ENCODE data around the gene EED. TPM values are rescaled to one million over a fixed set of nuclear protein-coding genes. Genes with fewer than 3 reads are reported as not detected.
"Not testable (repeated sequence)": the region's sequence is repeated elsewhere in the genome, so short reads cannot be mapped to it uniquely, and the experiment has no call there.

Gene EED
- total RNA-seq, 1 experiment from 2014 or later = 24.4 TPM

- Mint-ChIP-seq H3K27me3 (ENCODE audit: unreplicated experiment) (no peaks in the 10 kb centered on the region), H3K27ac (ENCODE audit: unreplicated experiment) (no peak overlapping the region), H3K4me3 (ENCODE audit: low read depth, unreplicated experiment) (no peak overlapping the region), H3K36me3 (ENCODE audit: insufficient read depth, unreplicated experiment) (no peaks in the 10 kb centered on the region), H3K9me3 (ENCODE audit: low read depth, unreplicated experiment) (no peaks in the 10 kb centered on the region), H3K4me1 (ENCODE audit: low read depth, unreplicated experiment) (peaks cover 8% of the 10 kb centered on the region)
- no peak for TF ChIP-seq CTCF (IDR thresholded peaks at IDR 0.05; ENCODE audit: unreplicated experiment)
- intact Hi-C loops (cut with micrococcal nuclease; ENCODE audit: unreplicated experiment) = no loop called here
- CTCF ChIA-PET = interaction anchor here (0.5 kb wide), 1 partner anchor 194 kb away, joined by 3 read pairs; no protein-coding TSS in a partner anchor
- BruUV-seq (replicated peaks) = no TSS peak
- no peak for DNase-seq
These were observed 16.1 kb upstream of the EED start for GRCh38 chr11:86228269-86229038.

- H3K36me3 Mint-ChIP-seq (ENCODE audit: insufficient read depth, unreplicated experiment); DNase-seq; intact Hi-C loops (cut with micrococcal nuclease; ENCODE audit: unreplicated experiment); H3K9me3 Mint-ChIP-seq (ENCODE audit: low read depth, unreplicated experiment); H3K4me3 Mint-ChIP-seq (ENCODE audit: low read depth, unreplicated experiment); BruUV-seq (replicated peaks); H3K27ac Mint-ChIP-seq (ENCODE audit: unreplicated experiment); H3K27me3 Mint-ChIP-seq (ENCODE audit: unreplicated experiment); H3K4me1 Mint-ChIP-seq (ENCODE audit: low read depth, unreplicated experiment): not testable (repeated sequence)
- CTCF ChIA-PET = interaction anchor here (0.5 kb wide), 1 partner anchor 195 kb away, joined by 3 read pairs; no protein-coding TSS in a partner anchor
These were observed 15.6 kb upstream of the EED start for GRCh38 chr11:86229039-86229330.

GRCh38 chr11:86230179-86230804 is 14.3 kb upstream of the EED start:
- no peaks in the 10 kb centered on the region for H3K27me3 Mint-ChIP-seq (ENCODE audit: unreplicated experiment)
- no peaks in the 10 kb centered on the region for H3K36me3 Mint-ChIP-seq (ENCODE audit: insufficient read depth, unreplicated experiment)
- no TSS peak for BruUV-seq (replicated peaks)
- TF ChIP-seq CTCF (IDR thresholded peaks at IDR 0.05; ENCODE audit: unreplicated experiment) = no peak
- intact Hi-C loops (cut with micrococcal nuclease; ENCODE audit: unreplicated experiment) = no loop called here
- peaks cover 8% of the 10 kb centered on the region for H3K4me1 Mint-ChIP-seq (ENCODE audit: low read depth, unreplicated experiment)
- H3K27ac Mint-ChIP-seq (ENCODE audit: unreplicated experiment) = no peak overlapping the region
- DNase-seq = peak; percentile 33
- no peaks in the 10 kb centered on the region for H3K9me3 Mint-ChIP-seq (ENCODE audit: low read depth, unreplicated experiment)
- H3K4me3 Mint-ChIP-seq (ENCODE audit: low read depth, unreplicated experiment) = no peak overlapping the region
- CTCF ChIA-PET = interaction anchor here (0.7 kb wide), 1 partner anchor 15 kb away, joined by 6 read pairs; the partner anchor contains the start of gene EED

GRCh38 chr11:86230921-86231434 is 13.6 kb upstream of the EED start:
- CTCF ChIA-PET = no interaction called here
- Mint-ChIP-seq H3K4me1 (ENCODE audit: low read depth, unreplicated experiment) (peaks cover 8% of the 10 kb centered on the region), H3K9me3 (ENCODE audit: low read depth, unreplicated experiment) (no peaks in the 10 kb centered on the region), H3K36me3 (ENCODE audit: insufficient read depth, unreplicated experiment) (no peaks in the 10 kb centered on the region), H3K27me3 (ENCODE audit: unreplicated experiment) (no peaks in the 10 kb centered on the region), H3K4me3 (ENCODE audit: low read depth, unreplicated experiment) (no peak overlapping the region), H3K27ac (ENCODE audit: unreplicated experiment) (no peak overlapping the region)
- no TSS peak for BruUV-seq (replicated peaks)
- DNase-seq = no peak
- TF ChIP-seq CTCF (IDR thresholded peaks at IDR 0.05; ENCODE audit: unreplicated experiment) = no peak
- intact Hi-C loops (cut with micrococcal nuclease; ENCODE audit: unreplicated experiment) = no loop called here

GRCh38 chr11:86232556-86232955 is 12.0 kb upstream of the EED start:
- intact Hi-C loops (cut with micrococcal nuclease; ENCODE audit: unreplicated experiment) = no loop called here
- no TSS peak for BruUV-seq (replicated peaks)

More at GRCh38 chr11:86232556-86232955, 12.0 kb upstream of the EED start:
- Mint-ChIP-seq H3K4me1 (ENCODE audit: low read depth, unreplicated experiment) (peaks cover 8% of the 10 kb centered on the region), H3K36me3 (ENCODE audit: insufficient read depth, unreplicated experiment) (no peaks in the 10 kb centered on the region), H3K9me3 (ENCODE audit: low read depth, unreplicated experiment) (no peaks in the 10 kb centered on the region), H3K4me3 (ENCODE audit: low read depth, unreplicated experiment) (no peak overlapping the region), H3K27me3 (ENCODE audit: unreplicated experiment) (no peaks in the 10 kb centered on the region), H3K27ac (ENCODE audit: unreplicated experiment) (no peak overlapping the region)
- DNase-seq = no peak
- no peak for TF ChIP-seq CTCF (IDR thresholded peaks at IDR 0.05; ENCODE audit: unreplicated experiment)
- CTCF ChIA-PET = no interaction called here
